Colon (tissue), 2 donors: ENCODE results near the gene AOC3.
"Not testable (repeated sequence)": the region's sequence is repeated elsewhere in the genome, so short reads cannot be mapped to it uniquely, and the experiment has no call there.

Experiments used
- FAIRE-seq: peaks from 2 replicates; lab custom pipeline; 2012; peaks lifted over from hg19 to GRCh38; lab: Jason Lieb, UNC
- donor health status: control.
- donor health status: control.

The AOC3 gene

GRCh38 chr17:42844761-42845555, 6.0 kb upstream of the AOC3 start:
- FAIRE-seq, result no peak

GRCh38 chr17:42845556-42845917, 5.5 kb upstream of the AOC3 start:
- no peak for FAIRE-seq

GRCh38 chr17:42845918-42846593, 4.9 kb upstream of the AOC3 start:
- FAIRE-seq, result no peak

GRCh38 chr17:42846594-42847280, 4.3 kb upstream of the AOC3 start:
- no peak for FAIRE-seq

- no peak for FAIRE-seq
Measured at GRCh38 chr17:42848093-42848492, 2.9 kb upstream of the AOC3 start.

GRCh38 chr17:42849031-42849430, 2.0 kb upstream of the AOC3 start:
- FAIRE-seq, result no peak

GRCh38 chr17:42849451-42850181, 1.4 kb upstream of the AOC3 start:
- no peak for FAIRE-seq

- not testable (repeated sequence) for FAIRE-seq
Measured at GRCh38 chr17:42851371-42852240, 607 bp downstream of the AOC3 start.

GRCh38 chr17:42852351-42852750, 1.4 kb downstream of the AOC3 start:
- no peak for FAIRE-seq

- FAIRE-seq, result no peak
Measured at GRCh38 chr17:42853004-42853403, 2.0 kb downstream of the AOC3 start.

- FAIRE-seq, result no peak
Measured at GRCh38 chr17:42853597-42853967, 2.6 kb downstream of the AOC3 start.

GRCh38 chr17:42853968-42854790, 3.2 kb downstream of the AOC3 start:
- FAIRE-seq, result no peak

- no peak for FAIRE-seq
Measured at GRCh38 chr17:42855048-42855596, 4.1 kb downstream of the AOC3 start.

- not testable (repeated sequence) for FAIRE-seq
Measured at GRCh38 chr17:42856093-42856492, 5.1 kb downstream of the AOC3 start.

GRCh38 chr17:42856516-42856915, 5.5 kb downstream of the AOC3 start:
- not testable (repeated sequence) for FAIRE-seq

- no peak for FAIRE-seq
Measured at GRCh38 chr17:42857389-42857788, 6.4 kb downstream of the AOC3 start.

- no peak for FAIRE-seq
Measured at GRCh38 chr17:42865638-42866094, 14.7 kb downstream of the AOC3 start.

- FAIRE-seq, result no peak
Measured at GRCh38 chr17:42866216-42866615, 15.2 kb downstream of the AOC3 start.

GRCh38 chr17:42866631-42867575, 15.9 kb downstream of the AOC3 start:
- no peak for FAIRE-seq
